Natural killer cell (primary cell): ENCODE measurements around the gene IER5L. TPM values are rescaled to one million over a fixed set of nuclear protein-coding genes. Genes with fewer than 3 reads are reported as not detected.
A peak's percentile ranks its signal among the peaks of the same experiment; 100 is the strongest.

Source experiments
- ATAC-seq, 3 donors: fragments of 150-1000 bp in 2 of 3; fragments of 200-7000 bp in 1 of 3; cut with Tn5 transposase; 1 replicate in 1 of 3; 2 replicates in 2 of 3; pipeline ENCODE4 v1.10.0; 2021; ENCODE audit warnings: mild to moderate bottlenecking in 2 of 3, moderate library complexity in 2 of 3
- DNase-seq, 2 donors: peaks; one replicate each; pipeline versions ENCODE4 v3.0.0 to v3.0.0-alpha.2; 2013 to 2021; ENCODE audit warnings: mixed read lengths in 1 of 2
- H3K27ac ChIP-seq: one replicate; pipeline ENCODE4 v1.5.1; 2013; ENCODE audit warnings: mild to moderate bottlenecking, low read length
- H3K27me3 ChIP-seq: one replicate; pipeline ENCODE4 v1.6.1; 2013; ENCODE audit warnings: low read length; ENCODE audit not compliant: control insufficient read depth, insufficient read depth
- H3K36me3 ChIP-seq: one replicate; pipeline ENCODE4 v1.6.1; 2013; ENCODE audit warnings: low read length; ENCODE audit not compliant: control insufficient read depth, insufficient read depth
- H3K4me1 ChIP-seq: one replicate; pipeline ENCODE4 v1.6.1; 2013; ENCODE audit warnings: low read length; ENCODE audit not compliant: control insufficient read depth, insufficient read depth
- H3K4me3 ChIP-seq: one replicate; pipeline ENCODE4 v1.5.1; 2013; ENCODE audit warnings: low read length
- H3K9me3 ChIP-seq: one replicate; pipeline ENCODE4 v1.6.1; 2013; ENCODE audit warnings: low read length; ENCODE audit not compliant: control insufficient read depth, insufficient read depth
- H3K27ac Mint-ChIP-seq, 2 donors: one replicate each; pipeline ENCODE4 v1.8.0; 2022; ENCODE audit warnings: mild to moderate bottlenecking in 2 of 2, mixed read lengths in 2 of 2, moderate library complexity in 1 of 2
- H3K27me3 Mint-ChIP-seq, 2 donors: one replicate each; pipeline ENCODE4 v1.8.0; 2022; ENCODE audit warnings: low read depth in 2 of 2, mixed read lengths in 2 of 2
- H3K36me3 Mint-ChIP-seq: one replicate; pipeline ENCODE4 v1.8.0; 2022; ENCODE audit warnings: mixed read lengths
- H3K4me1 Mint-ChIP-seq, 2 donors: one replicate each; pipeline ENCODE4 v1.8.0; 2022; ENCODE audit warnings: mixed read lengths in 2 of 2
- H3K4me3 Mint-ChIP-seq: one replicate; pipeline ENCODE4 v1.8.0; 2022; ENCODE audit warnings: mild to moderate bottlenecking, moderate library complexity, mixed read lengths
- H3K9me3 Mint-ChIP-seq, 2 donors: one replicate each; pipeline ENCODE4 v1.8.0; 2022; ENCODE audit warnings: mixed read lengths in 2 of 2
- CTCF ChIP-seq: fragments of 200-600 bp; IDR thresholded peaks from one replicate; pipeline ENCODE4 v1.8.0; 2022; ENCODE audit warnings: antibody characterized with exemption
- WGBS: methylation state at CpG from one replicate; pipeline ENCODE4 v1.1.7; 2013; ENCODE audit warnings: missing lambda C conversion rate; ENCODE audit not compliant: insufficient coverage; 5-methylcytosine and 5-hydroxymethylcytosine counted together
- intact Hi-C: fragments of 100-400 bp; cut with micrococcal nuclease; formaldehyde crosslinking; loops from one replicate; pipeline ENCODE4 v1.14.2; 2022
- total RNA-seq, 4 donors: library from RNA; stranded (reverse); fragments of 120-200 nt in 1 of 4; gene quantifications; one replicate each; pipeline versions ENCODE4 v1.2.3 to v1.2.4, GENCODE V29; 2013 to 2022

IER5L gene
- total RNA-seq = 1 to 10 TPM; 1.4 to 3.9 (median 2.8) TPM
- total RNA-seq (2013) = 6.1 TPM

GRCh38 chr9:129177791-129178567 is at the start of gene IER5L:
IER5L (minus strand) TSS chr9:129178261; CDS start chr9:129178052, 209 bp downstream.
- H3K36me3 Mint-ChIP-seq = no peaks in the 10 kb centered on the region
- TF ChIP-seq CTCF = no peak
- intact Hi-C loops = loop anchor here (5.0 kb wide), 2 partner anchors 36 to 44 kb away; no protein-coding TSS in a partner anchor

GRCh38 chr9:129227843-129228189 is 49.8 kb upstream of the IER5L start:
- no peaks in the 10 kb centered on the region for H3K9me3 ChIP-seq
- TF ChIP-seq CTCF = no peak
- Mint-ChIP-seq H3K4me1 (peaks cover 20 to 38% of the 10 kb centered on the region in 2 donors), H3K9me3 (peaks cover 0 to 4% of the 10 kb centered on the region in 2 donors), H3K27ac (no peak overlapping the region), H3K4me3 (no peak overlapping the region), H3K36me3 (no peaks in the 10 kb centered on the region), H3K27me3 (no peaks in the 10 kb centered on the region)
- no peak overlapping the region for H3K4me3 ChIP-seq
- no peak for ATAC-seq
- peaks cover 40% of the 10 kb centered on the region for H3K4me1 ChIP-seq
- DNase-seq = no peak
- WGBS = 85% methylated on average over 7 of the region's 10 CpGs
- intact Hi-C loops = no loop called here
- no peaks in the 10 kb centered on the region for H3K36me3 ChIP-seq
- no peaks in the 10 kb centered on the region for H3K27me3 ChIP-seq
- H3K27ac ChIP-seq = no peak overlapping the region

More at GRCh38 chr9:129177791-129178567, at the start of gene IER5L:
- no peaks in the 10 kb centered on the region for H3K9me3 Mint-ChIP-seq
- H3K4me1 ChIP-seq = peaks cover 42% of the 10 kb centered on the region
- H3K9me3 ChIP-seq = no peaks in the 10 kb centered on the region
- ATAC-seq = peak; percentile 89 to 95 (median 92)
- under 1% methylated on average over 90 of the region's 90 CpGs for WGBS
- H3K4me3 Mint-ChIP-seq = peak within 1 kb of the TSS; percentile 91
- no peaks in the 10 kb centered on the region for H3K36me3 ChIP-seq
- H3K27ac Mint-ChIP-seq = peak within 1 kb of the TSS in 1 of 2 donors; percentile 83
- H3K27me3 ChIP-seq = peaks cover 13% of the 10 kb centered on the region
- peak within 1 kb of the TSS; percentile 76 for H3K4me3 ChIP-seq
- peak; percentile 94 to 95 for DNase-seq
- peaks cover 5 to 7% of the 10 kb centered on the region in 2 donors for H3K27me3 Mint-ChIP-seq
- no peak within 1 kb of the TSS for H3K27ac ChIP-seq
- H3K4me1 Mint-ChIP-seq = peaks cover 6 to 37% of the 10 kb centered on the region in 2 donors

- peak; percentile 55 to 75 (median 68) for ATAC-seq
These were observed 47.8 kb upstream of the IER5L start for GRCh38 chr9:129225815-129226214.

More at GRCh38 chr9:129225815-129226214, 47.8 kb upstream of the IER5L start:
- DNase-seq = peak in 1 of 2 donors; percentile 69
- WGBS = 3% methylated on average over 11 of the region's 12 CpGs
- H3K27me3 Mint-ChIP-seq = no peaks in the 10 kb centered on the region
- H3K9me3 Mint-ChIP-seq = no peaks in the 10 kb centered on the region
- Histone ChIP-seq H3K27ac (no peak overlapping the region), H3K27me3 (no peaks in the 10 kb centered on the region), H3K4me3 (no peak overlapping the region), H3K9me3 (no peaks in the 10 kb centered on the region), H3K4me1 (peaks cover 60% of the 10 kb centered on the region), H3K36me3 (no peaks in the 10 kb centered on the region)
- peak overlapping the region; percentile 49 to 83 for H3K27ac Mint-ChIP-seq
- intact Hi-C loops = no loop called here
- H3K4me1 Mint-ChIP-seq = peaks cover 27 to 51% of the 10 kb centered on the region in 2 donors
- no peaks in the 10 kb centered on the region for H3K36me3 Mint-ChIP-seq
- H3K4me3 Mint-ChIP-seq = peak overlapping the region; percentile 43
- TF ChIP-seq CTCF = no peak
